ENCODE data around the gene CCDC32.

CCDC32 gene

DNA sequence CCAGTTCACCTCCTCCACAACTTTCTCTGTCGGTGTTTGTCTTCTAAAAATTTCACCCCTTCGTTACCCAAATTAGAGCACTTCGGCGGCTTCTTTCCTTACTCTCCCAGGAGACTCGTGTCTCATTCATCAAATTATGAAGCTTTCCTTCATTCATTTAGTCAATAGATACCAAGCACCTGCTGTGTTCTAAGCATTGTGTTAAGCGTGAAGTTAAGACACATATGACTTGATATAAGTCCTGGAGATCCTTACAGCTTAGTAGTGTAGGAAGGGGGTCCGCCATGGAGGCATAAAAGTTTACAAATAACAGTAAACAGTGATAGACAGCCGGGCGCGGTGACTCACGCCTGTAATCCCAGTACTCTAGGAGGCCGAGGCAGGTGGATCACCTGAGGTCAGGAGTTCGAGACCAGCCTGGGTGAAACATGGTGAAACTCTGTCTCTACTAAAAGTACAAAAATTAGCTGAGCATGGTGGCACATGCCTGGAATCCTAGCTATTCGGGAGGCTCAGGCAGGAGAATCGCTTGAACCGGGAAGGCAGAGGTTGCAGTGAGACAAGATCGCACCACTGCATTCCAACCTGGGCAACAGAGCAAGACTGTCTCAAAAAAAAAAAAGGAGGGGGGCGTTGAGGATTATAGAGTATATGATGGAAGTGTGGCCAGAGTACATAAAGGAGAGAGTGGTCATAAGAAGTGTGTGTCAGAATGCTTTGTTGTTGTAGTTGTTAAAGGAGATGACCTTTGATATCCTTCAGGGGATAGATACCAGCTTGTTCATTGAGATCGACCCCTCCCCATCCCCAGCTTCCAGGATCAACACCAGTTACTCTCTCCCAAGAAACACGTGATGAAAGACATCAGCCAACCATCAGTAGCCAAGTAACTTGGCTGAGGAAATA, 744 bp upstream of the CCDC32 start:
- DNase-seq: no peak

- no peak for DNase-seq
Observed at GRCh38 chr15:40563426-40563825, 1.4 kb downstream of the CCDC32 start.

GRCh38 chr15:40562691-40563090, 2.2 kb downstream of the CCDC32 start:
- no peak for DNase-seq

DNA sequence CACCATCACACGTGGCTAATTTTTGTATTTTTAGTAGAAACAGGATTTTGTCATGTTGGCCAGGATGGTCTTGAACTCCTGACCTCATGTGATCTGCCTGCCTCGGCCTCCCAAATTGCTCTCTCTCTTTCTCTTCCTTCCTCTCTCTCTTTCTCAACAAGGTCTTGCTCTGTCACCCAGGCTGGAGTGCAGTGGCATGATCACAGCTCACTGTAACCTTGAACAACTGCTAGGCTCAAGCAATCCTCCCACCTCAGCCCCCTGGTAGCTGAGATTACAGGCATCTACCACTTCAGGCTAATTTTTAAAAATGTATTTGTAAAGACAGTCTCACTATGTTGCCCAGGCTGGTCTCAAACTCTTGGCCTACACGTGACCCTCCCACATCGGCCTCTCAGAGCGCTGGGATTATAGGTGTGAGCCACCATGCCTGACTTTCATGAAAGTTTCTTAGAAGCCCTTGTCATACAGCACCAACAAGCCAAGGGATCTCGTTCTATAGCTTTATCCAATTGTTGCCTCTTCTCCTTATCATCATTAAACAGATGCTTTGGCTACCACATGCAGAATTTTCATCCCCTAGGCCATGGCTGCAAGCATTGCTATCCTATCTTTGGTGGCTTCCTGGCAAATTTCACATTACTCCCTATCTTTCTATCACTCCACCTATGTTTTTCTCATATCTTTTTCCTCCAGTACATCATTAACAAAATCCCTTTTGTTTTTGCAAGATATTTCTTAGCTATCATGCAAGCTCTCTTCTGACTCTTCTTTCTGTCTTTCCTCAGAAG, 5.7 kb downstream of the CCDC32 start:
- DNase-seq: no peak

GRCh38 chr15:40555876-40556275, 9.0 kb downstream of the CCDC32 start:
- no peak for DNase-seq

GRCh38 chr15:40554161-40554525, 10.7 kb downstream of the CCDC32 start:
- no peak for DNase-seq

- no peak for DNase-seq
Observed at GRCh38 chr15:40550341-40551037, 14.4 kb downstream of the CCDC32 start.

GRCh38 chr15:40549894-40550293, 14.9 kb downstream of the CCDC32 start:
- no peak for DNase-seq

- DNase-seq: no peak
Observed at GRCh38 chr15:40548610-40549009, 16.2 kb downstream of the CCDC32 start.

DNA sequence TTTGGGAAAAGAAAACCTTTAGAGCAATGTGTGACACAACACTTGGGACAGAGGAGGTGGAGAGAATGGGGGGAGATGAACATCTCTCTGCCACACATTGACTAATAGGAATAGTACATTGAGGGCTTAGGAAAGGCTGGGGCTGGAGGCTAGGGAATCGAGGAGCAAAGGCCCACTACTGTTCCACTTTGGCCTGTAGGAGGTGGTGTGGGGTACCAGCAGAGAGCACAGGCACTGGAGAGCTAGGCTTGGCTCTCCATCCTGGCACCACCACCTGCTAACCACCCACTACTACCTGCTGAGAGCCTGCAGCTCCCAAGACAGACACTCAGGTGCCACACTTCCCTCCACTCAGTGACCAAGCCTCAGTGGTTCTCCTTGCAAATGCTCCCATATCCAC, 19.4 kb downstream of the CCDC32 start:
- DNase-seq: no peak

- DNase-seq: no peak
Observed at GRCh38 chr15:40543631-40544294, 21.1 kb downstream of the CCDC32 start.

DNA sequence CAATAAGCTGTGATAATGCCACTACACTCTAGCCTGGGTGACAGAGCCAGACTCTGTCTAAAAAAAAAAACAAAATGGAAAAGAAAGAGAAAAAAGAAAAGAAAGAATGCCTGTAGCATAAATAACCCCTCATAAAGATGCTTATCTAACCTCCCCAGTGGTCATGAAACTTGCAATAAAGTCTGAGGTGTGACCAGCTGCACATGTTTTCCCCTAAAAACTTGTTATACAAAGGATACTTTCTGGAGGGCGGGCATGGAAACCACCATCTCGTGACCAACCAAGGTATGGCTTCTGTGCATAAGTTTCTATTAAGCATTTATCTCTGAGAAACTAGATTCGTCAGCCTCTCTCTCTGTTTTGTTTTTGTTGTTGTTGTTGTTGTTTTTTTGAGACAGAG, 21.8 kb downstream of the CCDC32 start:
- no peak for DNase-seq

DNA sequence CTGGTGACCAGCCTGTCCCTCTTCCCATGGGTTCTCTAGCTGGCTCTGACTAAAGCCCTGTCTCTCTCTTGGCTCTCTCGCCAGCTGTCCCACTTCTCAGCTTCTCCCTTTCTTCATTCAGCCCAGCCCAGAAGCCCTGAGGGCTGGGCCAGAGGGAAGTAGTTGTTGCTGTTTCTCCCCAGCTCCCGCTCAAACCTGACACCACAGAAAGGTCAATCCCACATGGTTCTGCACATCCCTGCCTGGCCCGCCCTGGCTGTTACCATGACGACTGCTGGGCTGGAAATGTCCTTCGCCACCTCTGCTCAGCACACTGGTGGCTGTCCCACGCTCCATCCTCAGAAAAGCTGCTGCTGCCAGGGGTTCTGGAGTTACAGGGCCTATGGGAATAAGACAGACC, 25.9 kb downstream of the CCDC32 start:
- no peak for DNase-seq

- DNase-seq: no peak
Observed at GRCh38 chr15:40536501-40536900, 28.3 kb downstream of the CCDC32 start.

DNA sequence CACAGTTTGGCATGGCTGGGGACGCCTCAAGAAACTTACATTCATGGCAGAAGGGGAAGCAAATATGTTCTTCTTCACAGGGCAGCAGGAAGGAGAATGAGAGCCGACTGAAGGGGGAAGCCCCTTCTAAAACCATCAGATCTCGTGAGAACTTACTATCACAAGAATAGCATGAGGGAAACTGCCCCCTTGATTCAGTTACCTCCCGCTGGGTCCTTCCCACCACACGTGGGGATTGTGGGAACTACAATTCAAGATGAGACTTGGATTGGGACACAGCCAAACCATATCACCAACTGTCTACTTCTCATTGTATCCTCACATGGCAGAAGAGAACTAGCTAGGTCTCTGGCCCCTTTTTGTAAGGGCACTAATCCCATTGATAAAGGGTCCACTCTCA, 30.5 kb downstream of the CCDC32 start:
- DNase-seq: no peak

DNA sequence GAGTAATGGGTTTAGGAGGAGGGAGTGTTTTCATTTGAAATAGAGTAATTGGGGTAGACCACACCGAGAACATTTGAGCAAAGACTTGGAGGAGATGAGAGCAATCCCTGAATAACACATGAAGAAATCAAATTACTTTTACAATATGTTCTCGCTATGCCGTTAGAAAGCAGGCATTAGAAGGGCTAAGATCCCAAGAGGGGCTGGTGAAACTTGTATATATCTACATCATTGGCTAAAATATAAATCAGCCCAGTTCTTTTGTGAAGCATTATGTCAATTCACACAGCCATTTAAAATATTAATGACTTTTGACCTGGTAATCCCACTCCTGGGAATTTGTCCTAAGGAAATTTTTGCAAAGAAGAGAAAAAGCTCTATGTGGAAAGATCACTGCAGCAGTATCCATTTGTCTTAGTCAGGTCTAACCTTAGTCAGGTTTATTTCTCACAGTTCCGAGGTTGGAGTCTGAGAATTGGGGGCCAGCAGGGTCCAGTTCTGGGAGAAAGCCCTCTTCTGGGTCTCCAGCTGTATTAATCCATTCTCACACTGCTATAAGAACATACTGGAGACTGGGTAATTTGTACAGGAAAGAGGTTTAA, 31.0 kb downstream of the CCDC32 start:
- DNase-seq: no peak

DNA sequence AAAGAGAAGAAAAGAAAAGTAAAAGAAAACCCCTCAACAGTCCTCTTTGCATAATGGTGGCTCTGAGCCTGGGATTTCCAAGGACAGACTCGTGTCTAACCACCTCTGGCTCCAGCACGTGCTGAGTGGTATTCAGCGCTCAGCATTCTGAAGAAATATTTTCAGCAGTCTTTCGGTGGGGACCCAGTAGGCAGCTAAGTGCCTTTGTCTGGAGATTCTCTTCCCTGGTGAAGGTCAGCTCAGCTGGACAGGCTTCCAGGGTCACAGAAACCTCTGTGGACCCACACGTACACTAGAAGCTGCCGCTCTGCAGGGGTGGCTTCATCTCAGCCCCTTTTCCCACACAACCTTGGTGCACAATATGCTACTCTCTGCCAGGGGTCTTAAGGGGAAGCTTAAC, 36.0 kb downstream of the CCDC32 start:
- DNase-seq: no peak

DNA sequence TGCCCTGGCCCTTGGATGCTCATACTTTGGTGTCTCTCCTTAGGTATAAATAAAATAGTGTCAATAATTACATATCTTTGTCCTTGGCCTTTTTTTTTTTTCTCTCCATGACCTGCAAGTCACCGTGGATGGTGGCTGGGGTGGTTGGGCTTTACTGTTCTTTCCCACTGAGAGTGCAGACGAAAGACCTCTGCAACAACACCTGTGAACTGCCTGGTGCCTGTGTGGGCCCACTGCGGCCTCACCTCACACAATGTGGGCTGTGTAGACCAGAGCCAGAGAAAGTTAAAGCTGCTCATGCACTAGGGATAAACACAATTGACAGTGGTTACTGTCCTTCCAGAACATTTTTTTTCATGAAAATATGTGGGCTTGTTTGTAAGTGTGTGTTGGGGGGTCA, 39.0 kb downstream of the CCDC32 start:
- no peak for DNase-seq

DNA sequence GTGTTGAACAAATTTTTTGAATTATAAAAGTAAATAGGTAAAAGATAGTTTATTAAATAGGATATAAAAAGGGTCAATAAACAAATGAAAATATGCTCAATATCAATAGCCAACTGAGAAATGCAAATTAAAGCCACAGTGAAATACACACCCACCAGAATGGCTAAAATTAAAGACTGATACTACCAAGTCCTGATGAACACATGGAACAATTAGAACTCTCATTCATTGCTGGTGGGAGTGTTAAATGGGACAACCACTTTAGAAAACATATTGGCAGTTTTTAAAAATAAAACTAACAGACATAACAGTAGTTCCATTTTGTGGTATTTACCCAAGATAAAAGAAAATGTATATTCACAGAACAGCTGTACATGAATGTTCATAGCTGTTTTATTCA, 41.2 kb downstream of the CCDC32 start:
- DNase-seq: no peak

- no peak for DNase-seq
Observed at GRCh38 chr15:40516322-40516721, 48.5 kb downstream of the CCDC32 start.

DNA sequence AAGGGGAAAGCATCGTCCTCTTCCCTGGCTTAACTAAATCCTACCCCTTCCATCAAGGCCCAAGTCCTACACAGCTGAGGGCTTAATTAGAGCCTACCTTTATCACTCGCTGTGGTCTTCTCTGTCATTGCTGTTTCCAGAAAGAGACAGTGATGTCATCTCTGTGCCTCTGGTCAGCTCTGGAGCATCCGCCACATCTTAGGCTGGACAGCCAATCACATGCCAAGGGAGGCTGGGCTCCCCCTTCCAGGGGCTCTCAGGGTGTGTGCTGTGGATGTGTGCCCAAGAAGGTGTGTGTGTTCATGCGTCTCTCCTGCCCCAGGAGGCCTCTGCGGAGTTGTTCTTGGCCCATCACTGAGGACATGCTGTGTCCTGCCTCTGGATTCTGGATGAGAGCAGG, 51.2 kb downstream of the CCDC32 start:
- DNase-seq: no peak

DNA sequence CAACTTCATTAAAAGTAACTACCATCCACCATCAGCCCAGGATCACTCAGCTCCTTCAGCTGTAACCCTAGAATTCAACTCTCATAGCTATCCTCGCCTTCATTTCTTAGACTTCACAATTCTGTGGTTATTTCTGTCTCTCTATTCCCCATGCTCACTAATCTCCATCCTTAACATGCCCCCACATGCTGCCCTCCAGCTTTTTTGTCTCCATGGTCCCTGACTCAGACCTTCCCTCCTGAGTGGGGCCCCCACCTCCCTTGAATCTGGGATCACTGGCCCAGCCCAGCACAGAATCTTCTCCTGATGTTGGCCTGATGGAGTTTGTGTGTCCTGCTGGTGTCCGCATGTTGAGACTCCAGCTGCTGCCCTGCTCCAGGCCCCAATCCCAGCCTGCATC, 52.4 kb downstream of the CCDC32 start:
- no peak for DNase-seq

All from NCI-H1436 treated with DMSO at 0.1 percent for 48 hours (cell line).